A673 (cell line): ENCODE measurements around the gene PRMT6. TPM values are rescaled to one million over a fixed set of nuclear protein-coding genes. Genes with fewer than 3 reads are reported as not detected.

Experiments used
- BruUV-seq: library from RNA; stranded (reverse); fragments of 400-500 nt; replicated peaks from 2 replicates; lab custom pipeline; 2021; lab: Mats Ljungman, UMichigan
- CTCF ChIA-PET: fragments of 300-600 bp; sonication (Branson Sonifier 250); formaldehyde crosslinking; loops from one replicate; lab custom pipeline; 2022; ENCODE audit warnings: antibody characterized with exemption; lab: Charles Lee
- POLR2A ChIA-PET: fragments of 300-600 bp; sonication (Branson Sonifier 250); formaldehyde crosslinking; loops from one replicate; lab custom pipeline; 2022; ENCODE audit warnings: antibody characterized with exemption; ENCODE audit not compliant: low non-redundant PET; lab: Charles Lee
- DNase-seq: peaks from one replicate; pipeline ENCODE4 v3.0.0-alpha.2; 2015; ENCODE audit warnings: low spot score
- H3K27ac ChIP-seq: fragments of 200-600 bp; sonication (generic); 2 replicates; pipeline ENCODE4 v1.5.1; 2016; ENCODE audit warnings: mixed run types, low read depth, mild to moderate bottlenecking, mixed read lengths, antibody characterized with exemption, low read length; ENCODE audit not compliant: poor library complexity, severe bottlenecking
- H3K27me3 ChIP-seq: fragments of 200-600 bp; sonication (generic); replicated peaks from 2 replicates; pipeline ENCODE4 v1.6.1; 2017; ENCODE audit warnings: mixed run types, low read depth, mild to moderate bottlenecking, mixed read lengths, antibody characterized with exemption, low read length; ENCODE audit not compliant: insufficient read depth, poor library complexity
- H3K36me3 ChIP-seq: fragments of 200-600 bp; sonication (generic); 2 replicates; pipeline ENCODE4 v1.6.1; 2016; ENCODE audit warnings: mixed run types, mild to moderate bottlenecking, mixed read lengths, antibody characterized with exemption, low read length; ENCODE audit not compliant: insufficient read depth, poor library complexity, severe bottlenecking
- H3K4me1 ChIP-seq: fragments of 200-600 bp; sonication (generic); 2 replicates; pipeline ENCODE4 v1.6.1; 2017; ENCODE audit warnings: mixed run types, mild to moderate bottlenecking, mixed read lengths, antibody characterized with exemption, low read length; ENCODE audit not compliant: insufficient read depth, poor library complexity, severe bottlenecking
- H3K4me3 ChIP-seq: fragments of 200-600 bp; sonication (generic); 2 replicates; pipeline ENCODE4 v1.5.1; 2016; ENCODE audit warnings: low read depth, mixed run types, mild to moderate bottlenecking, mixed read lengths, low read length; ENCODE audit not compliant: poor library complexity, severe bottlenecking
- H3K9me3 ChIP-seq: fragments of 200-600 bp; sonication (generic); 2 replicates; pipeline ENCODE4 v1.6.1; 2016; ENCODE audit warnings: mixed run types, low read depth, mild to moderate bottlenecking, mixed read lengths, antibody characterized with exemption, low read length; ENCODE audit not compliant: poor library complexity, severe bottlenecking
- CTCF ChIP-seq: fragments of 300-800, 200-600 bp; sonication (generic); conservative IDR thresholded peaks from 2 replicates; pipeline ENCODE4 v1.5.1; 2017; ENCODE audit warnings: low read depth, mild to moderate bottlenecking, antibody characterized with exemption, low read length, moderate library complexity, mixed read lengths
- EZH2 ChIP-seq: fragments of 200-600 bp; sonication (generic); IDR thresholded peaks from 2 replicates; pipeline ENCODE4 v1.6.1; 2017; ENCODE audit warnings: borderline replicate concordance, low read depth, mild to moderate bottlenecking, mixed read lengths, antibody characterized with exemption, low read length; ENCODE audit not compliant: poor library complexity, severe bottlenecking
- intact Hi-C: fragments of 100-400 bp; cut with micrococcal nuclease; formaldehyde crosslinking; loops from one replicate; pipeline ENCODE4 v1.10.0; 2022; ENCODE audit not compliant: unreplicated experiment
- total RNA-seq: library from RNA; stranded (reverse); gene quantifications from 2 replicates; pipeline ENCODE4 v1.2.3, GENCODE V29; 2021

Gene PRMT6
- total RNA-seq, 1 experiment from 2014 or later: 53.0 TPM

- POLR2A ChIA-PET: no interaction called here
- TF ChIP-seq EZH2: no peak
- no peak for TF ChIP-seq CTCF
These were observed 49.4 kb downstream of the PRMT6 start for GRCh38 chr1:107105914-107106313.

More at GRCh38 chr1:107105914-107106313, 49.4 kb downstream of the PRMT6 start:
- no peak overlapping the region for H3K27ac ChIP-seq
- H3K4me1 ChIP-seq: no peaks in the 10 kb centered on the region
- CTCF ChIA-PET: no interaction called here
- no peaks in the 10 kb centered on the region for H3K36me3 ChIP-seq
- no peak for DNase-seq
- BruUV-seq: no TSS peak
- H3K9me3 ChIP-seq: no peaks in the 10 kb centered on the region
- intact Hi-C loops: no loop called here
- H3K4me3 ChIP-seq: no peak overlapping the region
- no peaks in the 10 kb centered on the region for H3K27me3 ChIP-seq

Other genes starting within 250 kb of the PRMT6 start
- 91.5 and 93.8 TPM in 2 replicates for gene NTNG1, start 84.4 kb downstream of the PRMT6 start, total RNA-seq